Ishikawa (cell line): ENCODE data around the gene RGS16.

Experiments used
- CEBPB ChIP-seq: IDR thresholded peaks from 2 replicates; pipeline ENCODE4 v1.6.1; 2012
- CREB1 ChIP-seq: IDR thresholded peaks from 2 replicates; pipeline ENCODE4 v1.6.1; 2012; ENCODE audit warnings: low read depth
- EP300 ChIP-seq: IDR thresholded peaks from 2 replicates; pipeline ENCODE4 v1.6.1; 2012; ENCODE audit warnings: borderline replicate concordance
- NFIC ChIP-seq: IDR thresholded peaks from 2 replicates; pipeline ENCODE4 v1.6.1; 2012
- RAD21 ChIP-seq: IDR thresholded peaks from 2 replicates; pipeline ENCODE4 v1.6.1; 2012; ENCODE audit warnings: low read depth
- TAF1 ChIP-seq: IDR thresholded peaks from 2 replicates; pipeline ENCODE4 v1.6.1; 2012; ENCODE audit warnings: low read depth, mild to moderate bottlenecking
- TEAD4 ChIP-seq: IDR thresholded peaks from 2 replicates; pipeline ENCODE4 v1.6.1; 2012
- YY1 ChIP-seq: IDR thresholded peaks from 2 replicates; pipeline ENCODE4 v1.6.1; 2012; ENCODE audit warnings: low read depth
- TF ChIP-seq, protein P1 (sequence below): IDR thresholded peaks from 2 replicates; pipeline ENCODE4 v1.6.1; 2012; ENCODE audit warnings: low read depth, mild to moderate bottlenecking
- TF ChIP-seq, protein P2 (sequence below): IDR thresholded peaks from 2 replicates; pipeline ENCODE4 v1.6.1; 2012

GRCh38 chr1:182563095-182563494 is 41.1 kb downstream of the RGS16 start:
- TF ChIP-seq EP300 (no peak), TEAD4 (no peak), CREB1 (no peak), TAF1 (no peak), NFIC (no peak), RAD21 (no peak), YY1 (no peak), CEBPB (no peak)
- TF ChIP-seq, protein P1, sequence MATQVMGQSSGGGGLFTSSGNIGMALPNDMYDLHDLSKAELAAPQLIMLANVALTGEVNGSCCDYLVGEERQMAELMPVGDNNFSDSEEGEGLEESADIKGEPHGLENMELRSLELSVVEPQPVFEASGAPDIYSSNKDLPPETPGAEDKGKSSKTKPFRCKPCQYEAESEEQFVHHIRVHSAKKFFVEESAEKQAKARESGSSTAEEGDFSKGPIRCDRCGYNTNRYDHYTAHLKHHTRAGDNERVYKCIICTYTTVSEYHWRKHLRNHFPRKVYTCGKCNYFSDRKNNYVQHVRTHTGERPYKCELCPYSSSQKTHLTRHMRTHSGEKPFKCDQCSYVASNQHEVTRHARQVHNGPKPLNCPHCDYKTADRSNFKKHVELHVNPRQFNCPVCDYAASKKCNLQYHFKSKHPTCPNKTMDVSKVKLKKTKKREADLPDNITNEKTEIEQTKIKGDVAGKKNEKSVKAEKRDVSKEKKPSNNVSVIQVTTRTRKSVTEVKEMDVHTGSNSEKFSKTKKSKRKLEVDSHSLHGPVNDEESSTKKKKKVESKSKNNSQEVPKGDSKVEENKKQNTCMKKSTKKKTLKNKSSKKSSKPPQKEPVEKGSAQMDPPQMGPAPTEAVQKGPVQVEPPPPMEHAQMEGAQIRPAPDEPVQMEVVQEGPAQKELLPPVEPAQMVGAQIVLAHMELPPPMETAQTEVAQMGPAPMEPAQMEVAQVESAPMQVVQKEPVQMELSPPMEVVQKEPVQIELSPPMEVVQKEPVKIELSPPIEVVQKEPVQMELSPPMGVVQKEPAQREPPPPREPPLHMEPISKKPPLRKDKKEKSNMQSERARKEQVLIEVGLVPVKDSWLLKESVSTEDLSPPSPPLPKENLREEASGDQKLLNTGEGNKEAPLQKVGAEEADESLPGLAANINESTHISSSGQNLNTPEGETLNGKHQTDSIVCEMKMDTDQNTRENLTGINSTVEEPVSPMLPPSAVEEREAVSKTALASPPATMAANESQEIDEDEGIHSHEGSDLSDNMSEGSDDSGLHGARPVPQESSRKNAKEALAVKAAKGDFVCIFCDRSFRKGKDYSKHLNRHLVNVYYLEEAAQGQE: no peak
- TF ChIP-seq, protein P2, sequence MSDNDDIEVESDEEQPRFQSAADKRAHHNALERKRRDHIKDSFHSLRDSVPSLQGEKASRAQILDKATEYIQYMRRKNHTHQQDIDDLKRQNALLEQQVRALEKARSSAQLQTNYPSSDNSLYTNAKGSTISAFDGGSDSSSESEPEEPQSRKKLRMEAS: no peak
